Neural progenitor cell (in vitro differentiated cells): ENCODE measurements around the gene TOP2B.

Experiments used
- CTCF ChIP-seq: fragments of 200-600 bp; sonication (generic); IDR thresholded peaks from 2 replicates; pipeline ENCODE4 v1.5.1; 2017; ENCODE audit warnings: antibody characterized with exemption, mild to moderate bottlenecking
- EZH2 ChIP-seq: fragments of 200-600 bp; sonication (generic); IDR thresholded peaks from 2 replicates; pipeline ENCODE4 v1.6.1; 2017; ENCODE audit warnings: antibody characterized with exemption, mild to moderate bottlenecking, moderate library complexity
- EZH2phosphoT487 ChIP-seq: fragments of 200-600 bp; sonication (generic); IDR thresholded peaks from 2 replicates; pipeline ENCODE4 v1.6.1; 2017; ENCODE audit warnings: antibody characterized with exemption

- TF ChIP-seq CTCF (no peak), EZH2phosphoT487 (no peak), EZH2 (no peak)
These were observed 5.9 kb downstream of the TOP2B start for GRCh38 chr3:25658836-25659235.
